A549 (cell line): ENCODE results near the gene TMPRSS5. TPM values are rescaled to one million over a fixed set of nuclear protein-coding genes. Genes with fewer than 3 reads are reported as not detected.

ENCODE experiments used
- ATAC-seq, 2 experiments: fragments of 200-7000 bp in 1 of 2; fragments of >200 bp in 1 of 2; cut with Nextera tagmentation in 1 of 2; cut with Tn5 transposase in 1 of 2; 3 replicates each; pipeline versions ENCODE4 v1.8.0 to v1.9.1; 2018 to 2020; ENCODE audit warnings: mild to moderate bottlenecking in 1 of 2, moderate library complexity in 1 of 2
- CTCF ChIA-PET: fragments of 300-600 bp; sonication (Branson Sonifier 250); formaldehyde crosslinking; extraction: SDS; loops from one replicate; lab custom pipeline; 2021; ENCODE audit warnings: antibody characterized with exemption, inconsistent platforms; lab: Yijun Ruan, JAX
- POLR2A ChIA-PET: fragments of 350-600 bp; formaldehyde crosslinking; extraction: SDS; loops from one replicate; lab custom pipeline; 2021; ENCODE audit warnings: antibody characterized with exemption, inconsistent platforms; lab: Yijun Ruan, JAX
- DNase-seq, 2 experiments: peaks; one replicate each; pipeline versions ENCODE4 v3.0.0 to v3.0.0-alpha.2; 2011 to 2016; ENCODE audit warnings: low read depth in 1 of 2, low spot score in 1 of 2
- FAIRE-seq: peaks from 2 replicates; lab custom pipeline; 2011; peaks lifted over from hg19 to GRCh38; lab: Jason Lieb, UNC
- H3K27ac ChIP-seq, 2 experiments: fragments of >200 bp; sonication (Bioruptor Twin); formaldehyde crosslinking; 3 replicates each; pipeline ENCODE4 v1.5.1; 2016 to 2017
- H3K4me1 ChIP-seq: fragments of >200 bp; sonication (Bioruptor Twin); formaldehyde crosslinking; 3 replicates; pipeline ENCODE4 v1.6.1; 2016
- H3K4me2 ChIP-seq: fragments of >200 bp; sonication (Bioruptor Twin); formaldehyde crosslinking; 3 replicates; pipeline ENCODE4 v1.6.1; 2016
- H3K4me3 ChIP-seq: fragments of >200 bp; sonication (Bioruptor Twin); formaldehyde crosslinking; 3 replicates; pipeline ENCODE4 v1.5.1; 2016
- H3K9me3 ChIP-seq: fragments of >200 bp; sonication (Bioruptor Twin); formaldehyde crosslinking; 3 replicates; pipeline ENCODE4 v1.6.1; 2016
- ATOH8 ChIP-seq: fragments of 250-450 bp; sonication (Bioruptor Pico); IDR thresholded peaks from 2 replicates; pipeline ENCODE4 v1.5.0; 2020; ENCODE audit warnings: low read depth, mild to moderate bottlenecking, moderate library complexity
- BHLHE40 ChIP-seq: IDR thresholded peaks from 2 replicates; pipeline ENCODE4 v1.6.1; 2012; ENCODE audit warnings: low read depth, low read length, inconsistent platforms
- CBX2 ChIP-seq: fragments of 200-600 bp; sonication (generic); IDR thresholded peaks from 2 replicates; pipeline ENCODE4 v1.6.1; 2016; ENCODE audit warnings: low read depth, mild to moderate bottlenecking, borderline replicate concordance
- CBX8 ChIP-seq: fragments of 200-600 bp; sonication (generic); IDR thresholded peaks from 2 replicates; pipeline ENCODE4 v1.6.1; 2016
- CEBPB ChIP-seq, 2 experiments: fragments of >200 bp in 1 of 2; sonication (Bioruptor Twin) in 1 of 2; formaldehyde crosslinking in 1 of 2; IDR thresholded peaks; 2 replicates each; pipeline ENCODE4 v1.6.1; 2012 to 2016
- ELK1 ChIP-seq: fragments of 150-350 bp; IDR thresholded peaks from 2 replicates; pipeline ENCODE4 v1.6.1; 2014; ENCODE audit warnings: low read depth, mild to moderate bottlenecking, low read length
- ESRRA ChIP-seq: fragments of 150-350 bp; IDR thresholded peaks from 2 replicates; pipeline ENCODE4 v1.6.1; 2014; ENCODE audit warnings: mild to moderate bottlenecking, low read length, borderline replicate concordance
- FOXS1 ChIP-seq: fragments of 250-450 bp; sonication (Bioruptor Pico); IDR thresholded peaks from 2 replicates; pipeline ENCODE4 v1.5.0; 2020; ENCODE audit warnings: mild to moderate bottlenecking, moderate library complexity
- HEYL ChIP-seq: fragments of 250-450 bp; sonication (Bioruptor Pico); IDR thresholded peaks from 2 replicates; pipeline ENCODE4 v1.8.0; 2021; ENCODE audit warnings: mild to moderate bottlenecking, moderate library complexity
- HOXB13 ChIP-seq: fragments of 250-450 bp; sonication (Bioruptor Pico); IDR thresholded peaks from 2 replicates; pipeline ENCODE4 v1.5.0; 2020; ENCODE audit warnings: low read depth, mild to moderate bottlenecking, moderate library complexity
- HOXB5 ChIP-seq: fragments of 250-450 bp; sonication (Bioruptor Pico); IDR thresholded peaks from 2 replicates; pipeline ENCODE4 v1.5.0; 2020; ENCODE audit warnings: mild to moderate bottlenecking, moderate library complexity
- JUN ChIP-seq, 2 experiments: fragments of >200 bp; sonication (Bioruptor Twin); formaldehyde crosslinking; IDR thresholded peaks; 2 replicates in 1 of 2; 3 replicates in 1 of 2; pipeline ENCODE4 v1.6.1; 2016 to 2017
- KDM1A ChIP-seq: fragments of 200-600 bp; sonication (generic); IDR thresholded peaks from 2 replicates; pipeline ENCODE4 v1.6.1; 2016; ENCODE audit warnings: low read depth, mild to moderate bottlenecking
- NFE2L2 ChIP-seq: fragments of 150-350 bp; conservative IDR thresholded peaks from 2 replicates; pipeline ENCODE4 v1.6.1; 2014; ENCODE audit warnings: low read length
- NR3C1 ChIP-seq: fragments of >200 bp; sonication (Bioruptor Twin); formaldehyde crosslinking; IDR thresholded peaks from 3 replicates; pipeline ENCODE4 v1.6.1; 2017
- PHF8 ChIP-seq: fragments of 200-600 bp; sonication (generic); IDR thresholded peaks from 2 replicates; pipeline ENCODE4 v1.6.1; 2016; ENCODE audit warnings: low read depth, mild to moderate bottlenecking, antibody characterized with exemption, moderate library complexity, borderline replicate concordance
- POLR2A ChIP-seq: IDR thresholded peaks from 2 replicates; pipeline ENCODE4 v1.6.1; 2012; ENCODE audit warnings: mild to moderate bottlenecking, low read length
- POLR2AphosphoS2 ChIP-seq: conservative IDR thresholded peaks from 2 replicates; pipeline ENCODE4 v1.6.1; 2012; ENCODE audit warnings: low read length, improper control_type of control experiment, inconsistent platforms
- RAD21 ChIP-seq, 2 experiments: fragments of >200 bp in 1 of 2; sonication (Bioruptor Twin) in 1 of 2; formaldehyde crosslinking in 1 of 2; IDR thresholded peaks in 1 of 2; conservative IDR thresholded peaks in 1 of 2; 2 replicates in 1 of 2; 3 replicates in 1 of 2; pipeline ENCODE4 v1.6.1; 2012 to 2018; ENCODE audit warnings: inconsistent platforms in 1 of 2
- RNF2 ChIP-seq: fragments of 200-600 bp; sonication (generic); IDR thresholded peaks from 2 replicates; pipeline ENCODE4 v1.6.1; 2016; ENCODE audit warnings: low read depth, mild to moderate bottlenecking, antibody characterized with exemption, moderate library complexity, borderline replicate concordance
- SMC3 ChIP-seq: fragments of >200 bp; sonication (Bioruptor Twin); formaldehyde crosslinking; IDR thresholded peaks from 3 replicates; pipeline ENCODE4 v1.6.1; 2018; ENCODE audit warnings: inconsistent platforms
- SREBF2 ChIP-seq: fragments of 450-650 bp; IDR thresholded peaks from 2 replicates; pipeline ENCODE4 v1.6.1; 2014; ENCODE audit warnings: mild to moderate bottlenecking, moderate library complexity
- ZFP36 ChIP-seq: fragments of 450-650 bp; IDR thresholded peaks from 2 replicates; pipeline ENCODE4 v1.6.1; 2014; ENCODE audit warnings: borderline replicate concordance; ENCODE audit not compliant: partially characterized antibody
- ZSCAN20 ChIP-seq: fragments of 250-450 bp; sonication (Bioruptor Pico); IDR thresholded peaks from 2 replicates; pipeline ENCODE4 v1.8.0; 2022; ENCODE audit warnings: mild to moderate bottlenecking, moderate library complexity
- WGBS: methylation state at CpG from one replicate; pipeline ENCODE4 v1.1.6; 2017; ENCODE audit errors: missing lambda C conversion rate; 5-methylcytosine and 5-hydroxymethylcytosine counted together
- polyA plus RNA-seq, 4 experiments: library from polyadenylated mRNA; depleted of rRNA in 3 of 4; stranded (reverse); fragments of >200 nt; fragmentation: RNase III in 1 of 4; extraction: RNeasy Plus Mini Kit Qiagen cat#74134 plus additional on column Dnase treatment in 1 of 4; gene quantifications; 2 replicates in 3 of 4; 3 replicates in 1 of 4; pipeline ENCODE4 v1.2.3, GENCODE V29; 2011 to 2017
- TF ChIP-seq, protein P1 (sequence below): IDR thresholded peaks from 2 replicates; pipeline ENCODE4 v1.6.1; 2012
- TF ChIP-seq, protein P2 (sequence below): IDR thresholded peaks from 2 replicates; pipeline ENCODE4 v1.6.1; 2012
- TF ChIP-seq, protein P3 (sequence below): fragments of 200-600 bp; sonication (generic); IDR thresholded peaks from 2 replicates; pipeline ENCODE4 v1.6.1; 2016; ENCODE audit warnings: antibody characterized with exemption, mild to moderate bottlenecking, moderate library complexity

Gene TMPRSS5
- polyA plus RNA-seq, 2 of the 4 experiments (the other 2 are of a cell fraction): 0.12 TPM

- no peak overlapping the region for H3K4me3 ChIP-seq
- TF ChIP-seq SREBF2: no peak
- TF ChIP-seq CEBPB (IDR thresholded peaks at IDR 0.05): no peak
- TF ChIP-seq, protein P1, sequence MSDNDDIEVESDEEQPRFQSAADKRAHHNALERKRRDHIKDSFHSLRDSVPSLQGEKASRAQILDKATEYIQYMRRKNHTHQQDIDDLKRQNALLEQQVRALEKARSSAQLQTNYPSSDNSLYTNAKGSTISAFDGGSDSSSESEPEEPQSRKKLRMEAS: no peak
- TF ChIP-seq POLR2AphosphoS2: no peak
- TF ChIP-seq BHLHE40: no peak
- TF ChIP-seq ESRRA: no peak
- TF ChIP-seq, protein P2, sequence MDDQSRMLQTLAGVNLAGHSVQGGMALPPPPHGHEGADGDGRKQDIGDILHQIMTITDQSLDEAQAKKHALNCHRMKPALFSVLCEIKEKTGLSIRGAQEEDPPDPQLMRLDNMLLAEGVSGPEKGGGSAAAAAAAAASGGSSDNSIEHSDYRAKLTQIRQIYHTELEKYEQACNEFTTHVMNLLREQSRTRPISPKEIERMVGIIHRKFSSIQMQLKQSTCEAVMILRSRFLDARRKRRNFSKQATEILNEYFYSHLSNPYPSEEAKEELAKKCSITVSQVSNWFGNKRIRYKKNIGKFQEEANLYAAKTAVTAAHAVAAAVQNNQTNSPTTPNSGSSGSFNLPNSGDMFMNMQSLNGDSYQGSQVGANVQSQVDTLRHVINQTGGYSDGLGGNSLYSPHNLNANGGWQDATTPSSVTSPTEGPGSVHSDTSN: no peak
- no peak for TF ChIP-seq RAD21 (conservative IDR thresholded peaks at IDR 0.05 in 1 of 2, IDR thresholded peaks at IDR 0.05 in 1 of 2)
- TF ChIP-seq HOXB5: no peak
- TF ChIP-seq CBX2: no peak
- TF ChIP-seq RNF2: no peak
- no peak for TF ChIP-seq ZFP36
- no peak for TF ChIP-seq FOXS1 (CRISPR knock-in tag)
- TF ChIP-seq HOXB13 (CRISPR knock-in tag): no peak
- TF ChIP-seq, protein P3, sequence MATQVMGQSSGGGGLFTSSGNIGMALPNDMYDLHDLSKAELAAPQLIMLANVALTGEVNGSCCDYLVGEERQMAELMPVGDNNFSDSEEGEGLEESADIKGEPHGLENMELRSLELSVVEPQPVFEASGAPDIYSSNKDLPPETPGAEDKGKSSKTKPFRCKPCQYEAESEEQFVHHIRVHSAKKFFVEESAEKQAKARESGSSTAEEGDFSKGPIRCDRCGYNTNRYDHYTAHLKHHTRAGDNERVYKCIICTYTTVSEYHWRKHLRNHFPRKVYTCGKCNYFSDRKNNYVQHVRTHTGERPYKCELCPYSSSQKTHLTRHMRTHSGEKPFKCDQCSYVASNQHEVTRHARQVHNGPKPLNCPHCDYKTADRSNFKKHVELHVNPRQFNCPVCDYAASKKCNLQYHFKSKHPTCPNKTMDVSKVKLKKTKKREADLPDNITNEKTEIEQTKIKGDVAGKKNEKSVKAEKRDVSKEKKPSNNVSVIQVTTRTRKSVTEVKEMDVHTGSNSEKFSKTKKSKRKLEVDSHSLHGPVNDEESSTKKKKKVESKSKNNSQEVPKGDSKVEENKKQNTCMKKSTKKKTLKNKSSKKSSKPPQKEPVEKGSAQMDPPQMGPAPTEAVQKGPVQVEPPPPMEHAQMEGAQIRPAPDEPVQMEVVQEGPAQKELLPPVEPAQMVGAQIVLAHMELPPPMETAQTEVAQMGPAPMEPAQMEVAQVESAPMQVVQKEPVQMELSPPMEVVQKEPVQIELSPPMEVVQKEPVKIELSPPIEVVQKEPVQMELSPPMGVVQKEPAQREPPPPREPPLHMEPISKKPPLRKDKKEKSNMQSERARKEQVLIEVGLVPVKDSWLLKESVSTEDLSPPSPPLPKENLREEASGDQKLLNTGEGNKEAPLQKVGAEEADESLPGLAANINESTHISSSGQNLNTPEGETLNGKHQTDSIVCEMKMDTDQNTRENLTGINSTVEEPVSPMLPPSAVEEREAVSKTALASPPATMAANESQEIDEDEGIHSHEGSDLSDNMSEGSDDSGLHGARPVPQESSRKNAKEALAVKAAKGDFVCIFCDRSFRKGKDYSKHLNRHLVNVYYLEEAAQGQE: no peak
- no peak for TF ChIP-seq JUN (IDR thresholded peaks at IDR 0.05)
- no peak for TF ChIP-seq HEYL (CRISPR knock-in tag)
- TF ChIP-seq NR3C1: no peak
- no peak for TF ChIP-seq ZSCAN20 (CRISPR knock-in tag)
- TF ChIP-seq POLR2A: no peak
- no peak overlapping the region for H3K27ac ChIP-seq
- ATAC-seq: no peak
- CTCF ChIA-PET: no interaction called here
- FAIRE-seq: no peak
- no peak for DNase-seq
- no peak overlapping the region for H3K4me2 ChIP-seq
- POLR2A ChIA-PET: no interaction called here
- WGBS: 90% methylated on average over 1 of the region's 1 CpG
- H3K4me1 ChIP-seq: no peaks in the 10 kb centered on the region
- H3K9me3 ChIP-seq: no peaks in the 10 kb centered on the region
Observed at GRCh38 chr11:113701491-113701890, 4.6 kb downstream of the TMPRSS5 start.

DNA sequence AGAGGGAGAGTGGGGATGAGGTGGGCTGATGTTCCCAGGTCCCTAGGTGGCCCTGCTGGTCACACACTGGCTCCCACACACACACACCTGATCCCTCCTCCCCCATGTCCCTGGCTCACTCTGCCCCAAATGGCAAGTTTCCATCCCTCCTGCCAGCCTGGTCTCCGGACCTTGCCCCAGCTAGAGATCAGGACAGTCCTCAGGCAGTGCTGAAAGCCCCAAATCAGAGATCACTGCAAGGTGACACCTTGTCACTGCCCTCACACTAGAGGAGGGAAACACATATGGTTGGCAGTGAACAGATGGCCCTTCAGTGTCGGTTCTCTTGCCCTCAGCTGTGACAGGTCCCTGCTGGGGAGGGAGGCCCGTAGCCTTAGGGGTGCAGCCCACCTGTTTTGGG lies 7.6 kb downstream of the TMPRSS5 start:
- no peak for DNase-seq
- WGBS: 60% methylated on average over 1 of the region's 3 CpGs
- Histone ChIP-seq H3K4me2 (no peak overlapping the region), H3K4me1 (no peaks in the 10 kb centered on the region), H3K27ac (no peak overlapping the region), H3K9me3 (no peaks in the 10 kb centered on the region), H3K4me3 (no peak overlapping the region)
- ChIA-PET CTCF (no interaction called here), POLR2A (no interaction called here)
- ATAC-seq: no peak
- no peak for TF ChIP-seq SMC3
- TF ChIP-seq PHF8: no peak
- no peak for TF ChIP-seq POLR2AphosphoS2
- TF ChIP-seq ATOH8 (CRISPR knock-in tag): no peak
- TF ChIP-seq ELK1: no peak
- no peak for TF ChIP-seq CBX8
- no peak for TF ChIP-seq KDM1A
- TF ChIP-seq NR3C1: no peak
- no peak for TF ChIP-seq ESRRA
- no peak for TF ChIP-seq NFE2L2
- no peak for TF ChIP-seq CBX2
- TF ChIP-seq, all 56 proteins: peak for 0
- FAIRE-seq: no peak
